Mammary epithelial cell (primary cell): Measurements from ENCODE around the gene PHACTR3.

Source experiments
- CTCF ChIP-seq, 2 donors: IDR thresholded peaks in 1 of 2; conservative IDR thresholded peaks in 1 of 2; 2 replicates each; pipeline ENCODE4 v1.5.1; 2011 to 2012; ENCODE audit warnings: inconsistent platforms in 2 of 2, low read length in 2 of 2, mild to moderate bottlenecking in 2 of 2, control low read depth in 1 of 2, low read depth in 1 of 2; ENCODE audit not compliant: insufficient read depth in 1 of 2; ENCODE audit errors: extremely low read depth in 1 of 2
- EZH2 ChIP-seq: IDR thresholded peaks from 2 replicates; pipeline ENCODE4 v1.6.1; 2012; ENCODE audit warnings: low read length, inconsistent platforms, borderline replicate concordance

DNA sequence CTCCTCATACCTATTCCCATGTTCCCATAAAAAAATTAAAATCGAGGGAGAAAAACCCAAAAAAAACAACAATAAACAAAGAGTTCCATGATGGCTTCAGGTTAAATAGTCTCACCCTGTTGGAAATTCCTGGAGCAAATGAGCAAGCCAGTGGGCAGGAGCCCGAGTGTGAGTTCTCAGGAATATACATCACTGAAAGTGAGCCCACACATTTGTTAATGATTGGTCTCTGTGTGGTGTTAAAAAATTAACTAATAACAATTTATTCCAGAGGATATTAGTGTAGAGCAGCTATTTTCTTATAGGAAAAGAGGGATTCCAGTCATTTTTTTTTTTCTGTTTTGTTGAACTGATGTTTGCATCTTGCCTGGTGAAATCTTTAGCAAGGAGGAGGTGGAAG, 12.9 kb downstream of the PHACTR3 start:
- TF ChIP-seq CTCF (conservative IDR thresholded peaks at IDR 0.05 in 1 of 2, IDR thresholded peaks at IDR 0.05 in 1 of 2; ENCODE audit: extremely low read depth in 1 of 2, insufficient read depth in 1 of 2, low read depth in 1 of 2, low read length in 2 of 2) (no peak), EZH2 (no peak)
